Measurements from ENCODE around the gene ARL2. TPM values are rescaled to one million over a fixed set of nuclear protein-coding genes. Genes with fewer than 3 reads are reported as not detected.

The ARL2 gene
- total RNA-seq, 1 donor from 2014 or later: 68.4 TPM

DNA sequence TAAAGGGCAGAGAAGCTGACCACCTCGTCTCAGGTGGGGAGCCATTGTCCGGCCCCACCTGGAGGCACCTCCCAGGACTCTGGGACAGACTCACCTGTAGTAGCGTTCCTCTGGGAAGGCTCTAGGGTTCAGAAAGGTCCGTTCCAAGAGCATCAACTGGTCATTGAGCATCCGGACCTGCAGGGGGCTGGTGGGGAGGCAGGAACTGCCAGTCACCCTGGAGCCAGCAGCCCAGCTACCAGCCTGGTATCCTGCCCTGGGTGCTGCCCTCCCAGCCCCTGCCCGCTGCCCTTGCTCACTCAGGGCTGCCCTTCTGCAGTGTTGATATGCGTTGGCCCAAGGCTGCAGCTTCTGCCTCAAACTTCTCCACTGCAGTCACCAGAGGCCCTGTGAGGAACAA, 31.8 kb downstream of the ARL2 start:
- peaks cover 2% of the 10 kb centered on the region for H3K9me3 Mint-ChIP-seq (ENCODE audit: unreplicated experiment)

DNA sequence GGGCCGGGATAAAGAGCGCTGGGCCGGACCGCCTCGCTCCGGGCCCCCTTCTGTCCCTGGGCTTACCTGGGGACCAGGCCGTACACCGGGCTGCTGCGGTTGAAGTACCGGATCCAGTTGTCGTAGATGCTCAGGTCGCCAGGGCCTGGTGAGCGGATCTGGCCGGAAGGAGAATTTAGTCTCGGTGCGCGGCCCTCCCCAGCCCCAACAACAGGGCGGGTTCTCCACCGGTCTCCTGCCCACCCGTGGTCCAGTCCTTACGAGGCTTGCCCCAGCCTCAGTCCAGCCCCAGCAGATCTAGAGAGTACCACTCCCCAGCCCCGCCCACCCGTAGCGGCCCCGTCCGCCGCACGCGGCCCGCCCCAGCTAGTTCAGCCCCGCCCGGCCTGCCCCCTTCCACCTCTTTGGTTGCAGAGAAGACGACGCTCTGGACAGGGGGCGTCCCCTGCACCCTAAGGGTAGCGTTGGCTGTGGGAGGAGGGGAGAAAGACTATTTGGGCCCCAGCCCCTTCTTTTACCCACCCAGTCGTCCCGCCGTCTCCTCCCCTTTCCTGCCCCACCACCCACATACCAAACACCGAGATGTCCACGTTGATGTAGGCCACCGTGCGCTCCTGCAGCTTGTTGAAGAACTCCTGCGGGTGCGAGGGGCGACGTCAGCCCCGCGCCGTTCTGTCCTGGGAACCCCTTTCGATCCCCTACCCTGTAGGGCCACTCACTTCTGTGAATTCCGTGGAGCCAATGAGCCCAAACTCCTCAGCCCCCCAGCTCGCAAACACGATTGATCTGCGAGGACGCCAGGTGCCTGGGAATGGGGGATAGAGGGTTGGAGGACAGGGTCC, 33.8 kb downstream of the ARL2 start:
- H3K36me3 Mint-ChIP-seq (ENCODE audit: unreplicated experiment): no peaks in the 10 kb centered on the region
- H3K27ac Mint-ChIP-seq (ENCODE audit: unreplicated experiment): no peak overlapping the region
- peaks cover 2% of the 10 kb centered on the region for H3K9me3 Mint-ChIP-seq (ENCODE audit: unreplicated experiment)
- H3K27me3 Mint-ChIP-seq (ENCODE audit: unreplicated experiment): peaks cover 6% of the 10 kb centered on the region
- H3K4me3 Mint-ChIP-seq (ENCODE audit: unreplicated experiment): no peak overlapping the region
- TF ChIP-seq, protein P1, sequence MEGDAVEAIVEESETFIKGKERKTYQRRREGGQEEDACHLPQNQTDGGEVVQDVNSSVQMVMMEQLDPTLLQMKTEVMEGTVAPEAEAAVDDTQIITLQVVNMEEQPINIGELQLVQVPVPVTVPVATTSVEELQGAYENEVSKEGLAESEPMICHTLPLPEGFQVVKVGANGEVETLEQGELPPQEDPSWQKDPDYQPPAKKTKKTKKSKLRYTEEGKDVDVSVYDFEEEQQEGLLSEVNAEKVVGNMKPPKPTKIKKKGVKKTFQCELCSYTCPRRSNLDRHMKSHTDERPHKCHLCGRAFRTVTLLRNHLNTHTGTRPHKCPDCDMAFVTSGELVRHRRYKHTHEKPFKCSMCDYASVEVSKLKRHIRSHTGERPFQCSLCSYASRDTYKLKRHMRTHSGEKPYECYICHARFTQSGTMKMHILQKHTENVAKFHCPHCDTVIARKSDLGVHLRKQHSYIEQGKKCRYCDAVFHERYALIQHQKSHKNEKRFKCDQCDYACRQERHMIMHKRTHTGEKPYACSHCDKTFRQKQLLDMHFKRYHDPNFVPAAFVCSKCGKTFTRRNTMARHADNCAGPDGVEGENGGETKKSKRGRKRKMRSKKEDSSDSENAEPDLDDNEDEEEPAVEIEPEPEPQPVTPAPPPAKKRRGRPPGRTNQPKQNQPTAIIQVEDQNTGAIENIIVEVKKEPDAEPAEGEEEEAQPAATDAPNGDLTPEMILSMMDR (IDR thresholded peaks at IDR 0.05; ENCODE audit: partially characterized antibody, unreplicated experiment): no peak
- peaks cover 3% of the 10 kb centered on the region for H3K4me1 Mint-ChIP-seq (ENCODE audit: low read depth, unreplicated experiment)
- no peak for DNase-seq

More for the DNA sequence above, 31.8 kb downstream of the ARL2 start:
- no peaks in the 10 kb centered on the region for H3K36me3 Mint-ChIP-seq (ENCODE audit: unreplicated experiment)
- no peak overlapping the region for H3K27ac Mint-ChIP-seq (ENCODE audit: unreplicated experiment)
- TF ChIP-seq, protein P1 (IDR thresholded peaks at IDR 0.05; ENCODE audit: partially characterized antibody, unreplicated experiment): no peak
- peaks cover 7% of the 10 kb centered on the region for H3K27me3 Mint-ChIP-seq (ENCODE audit: unreplicated experiment)
- no peak for DNase-seq
- peaks cover 3% of the 10 kb centered on the region for H3K4me1 Mint-ChIP-seq (ENCODE audit: low read depth, unreplicated experiment)
- no peak overlapping the region for H3K4me3 Mint-ChIP-seq (ENCODE audit: unreplicated experiment)

DNA sequence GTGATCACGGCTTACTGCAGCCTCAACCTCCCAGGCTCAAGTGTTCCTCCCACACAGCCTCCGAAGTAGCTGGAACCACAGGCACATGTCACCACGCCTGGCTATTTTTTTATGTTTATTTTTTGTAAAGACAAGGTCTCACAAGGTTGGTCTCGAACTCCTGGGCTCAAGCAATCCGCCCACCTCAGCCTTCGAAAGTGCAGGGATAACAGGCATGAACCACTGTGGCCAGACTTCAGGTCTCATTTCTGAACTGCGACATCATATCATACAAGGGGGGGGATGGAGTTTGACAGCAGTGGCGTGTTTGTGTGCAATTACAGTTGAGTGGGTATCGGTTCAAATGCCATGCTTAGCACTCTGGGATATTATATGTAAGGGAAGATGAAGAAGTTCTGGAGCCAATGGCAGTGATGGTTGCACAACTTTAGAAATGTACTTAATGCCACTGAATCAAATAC, 37.5 kb downstream of the ARL2 start:
- Mint-ChIP-seq H3K4me3 (ENCODE audit: unreplicated experiment) (no peak overlapping the region), H3K27me3 (ENCODE audit: unreplicated experiment) (peaks cover 6% of the 10 kb centered on the region), H3K36me3 (ENCODE audit: unreplicated experiment) (no peaks in the 10 kb centered on the region), H3K9me3 (ENCODE audit: unreplicated experiment) (peaks cover 2% of the 10 kb centered on the region), H3K4me1 (ENCODE audit: low read depth, unreplicated experiment) (peaks cover 3% of the 10 kb centered on the region), H3K27ac (ENCODE audit: unreplicated experiment) (no peak overlapping the region)
- TF ChIP-seq, protein P1 (IDR thresholded peaks at IDR 0.05; ENCODE audit: partially characterized antibody, unreplicated experiment): no peak
- DNase-seq: no peak

DNA sequence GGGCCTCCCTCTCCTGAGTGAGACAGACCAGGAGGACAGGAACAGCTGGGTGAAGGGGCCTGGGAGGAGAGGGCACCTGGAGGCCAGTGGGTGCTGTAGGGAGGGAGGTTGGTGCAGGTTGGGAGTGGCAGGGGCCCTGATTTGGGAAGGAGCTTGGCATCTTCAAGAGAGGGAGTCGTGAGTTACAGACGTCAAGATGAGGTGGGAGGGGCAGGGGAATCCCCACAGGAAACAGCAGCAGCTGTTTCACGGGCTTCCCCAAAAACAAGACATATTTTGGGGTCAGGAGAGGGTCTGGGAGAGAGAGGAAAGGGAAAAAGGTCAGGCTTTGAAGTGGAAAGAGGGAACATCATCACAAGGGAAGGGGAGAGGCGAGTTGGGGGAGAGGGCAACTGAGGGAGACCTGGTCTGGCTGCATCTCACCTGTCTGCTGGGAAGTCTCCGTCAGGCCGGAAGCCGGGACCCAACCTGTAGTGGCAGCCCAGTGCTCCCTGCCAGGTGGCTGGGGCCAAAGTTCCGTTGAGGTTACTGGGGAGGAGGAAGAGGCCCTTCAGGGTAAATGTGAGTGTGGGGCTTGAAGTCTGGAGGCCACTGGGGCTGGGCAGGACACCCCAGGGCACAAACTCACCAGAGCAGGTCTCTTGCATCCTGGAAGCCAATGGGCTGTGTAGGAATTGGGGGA, 40.0 kb downstream of the ARL2 start:
- TF ChIP-seq, protein P1 (IDR thresholded peaks at IDR 0.05; ENCODE audit: partially characterized antibody, unreplicated experiment): no peak
- no peak for DNase-seq
- H3K4me3 Mint-ChIP-seq (ENCODE audit: unreplicated experiment): no peak overlapping the region
- H3K27ac Mint-ChIP-seq (ENCODE audit: unreplicated experiment): no peak overlapping the region
- H3K9me3 Mint-ChIP-seq (ENCODE audit: unreplicated experiment): peaks cover 2% of the 10 kb centered on the region
- peaks cover 3% of the 10 kb centered on the region for H3K27me3 Mint-ChIP-seq (ENCODE audit: unreplicated experiment)
- H3K36me3 Mint-ChIP-seq (ENCODE audit: unreplicated experiment): no peaks in the 10 kb centered on the region
- H3K4me1 Mint-ChIP-seq (ENCODE audit: low read depth, unreplicated experiment): no peaks in the 10 kb centered on the region

DNA sequence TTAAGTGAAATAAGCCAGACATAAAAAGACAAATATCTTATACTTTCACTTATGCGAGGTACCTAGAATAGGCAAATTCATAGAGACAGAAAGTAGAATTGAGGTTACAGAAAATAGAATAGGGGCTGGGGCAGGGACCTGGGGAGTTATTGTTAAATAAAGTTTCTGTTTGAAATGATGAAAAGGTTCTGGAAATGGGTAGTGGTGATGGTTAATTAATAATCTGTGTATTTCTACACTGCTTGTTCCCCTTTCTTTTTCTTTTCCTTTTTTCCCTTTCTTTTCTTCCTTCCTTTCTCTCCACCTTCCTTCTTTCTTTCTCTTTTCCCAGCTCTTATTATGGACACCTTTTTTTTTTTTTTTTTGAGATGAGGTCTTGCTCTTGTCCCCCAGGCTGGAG, 41.6 kb downstream of the ARL2 start:
- Mint-ChIP-seq H3K27me3 (ENCODE audit: unreplicated experiment) (peaks cover 7% of the 10 kb centered on the region), H3K36me3 (ENCODE audit: unreplicated experiment) (no peaks in the 10 kb centered on the region), H3K27ac (ENCODE audit: unreplicated experiment) (no peak overlapping the region), H3K9me3 (ENCODE audit: unreplicated experiment) (peaks cover 2% of the 10 kb centered on the region), H3K4me1 (ENCODE audit: low read depth, unreplicated experiment) (no peaks in the 10 kb centered on the region), H3K4me3 (ENCODE audit: unreplicated experiment) (no peak overlapping the region)
- TF ChIP-seq, protein P1 (IDR thresholded peaks at IDR 0.05; ENCODE audit: partially characterized antibody, unreplicated experiment): no peak
- no peak for DNase-seq

Measured in glutamatergic neuron (in vitro differentiated cells).